Measurements from ENCODE around the gene MLNR. TPM values are rescaled to one million over a fixed set of nuclear protein-coding genes. Genes with fewer than 3 reads are reported as not detected.

MLNR gene
- not detected in 2 replicates for total RNA-seq

- DNase-seq (ENCODE audit: low spot score): peak; percentile 22
- H3K27ac Mint-ChIP-seq: no peak within 1 kb of the TSS
- no peaks in the 10 kb centered on the region for H3K36me3 Mint-ChIP-seq (ENCODE audit: low read depth)
- peaks cover 2% of the 10 kb centered on the region for H3K4me1 Mint-ChIP-seq (ENCODE audit: low read depth)
- H3K27me3 Mint-ChIP-seq (ENCODE audit: low read depth): peaks cover 65% of the 10 kb centered on the region
- peak within 1 kb of the TSS; percentile 65 for H3K4me3 Mint-ChIP-seq (ENCODE audit: low read depth)
- intact Hi-C loops (cut with micrococcal nuclease): no loop called here
- no peaks in the 10 kb centered on the region for H3K9me3 Mint-ChIP-seq
These were observed at the start of gene MLNR for GRCh38 chr13:49220036-49220855. TSS of gene MLNR (plus strand) at chr13:49220338. CDS start at chr13:49220338, 0 bp downstream.

DNA sequence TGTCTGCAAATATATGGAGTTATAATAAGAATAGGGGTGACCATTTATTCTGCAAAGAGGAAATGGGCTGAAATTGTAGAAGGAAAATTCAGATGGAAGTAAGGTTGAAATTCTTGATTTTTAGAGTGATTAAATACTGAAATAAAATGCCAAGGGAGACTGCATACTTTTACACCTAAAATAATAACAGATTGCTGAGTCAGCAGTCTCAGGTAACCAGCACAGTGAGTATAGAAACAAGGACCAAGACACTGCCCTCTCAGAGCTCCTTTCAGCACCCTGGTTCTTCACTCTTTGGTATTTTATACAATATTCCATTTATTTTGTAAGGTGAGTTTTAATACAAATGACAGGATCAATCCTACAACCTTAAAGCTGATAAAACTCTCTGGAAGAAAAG lies 48.8 kb upstream of the MLNR start:
- Mint-ChIP-seq H3K27me3 (ENCODE audit: low read depth) (no peaks in the 10 kb centered on the region), H3K4me1 (ENCODE audit: low read depth) (no peaks in the 10 kb centered on the region), H3K36me3 (ENCODE audit: low read depth) (peaks cover 53% of the 10 kb centered on the region), H3K27ac (no peak overlapping the region), H3K4me3 (ENCODE audit: low read depth) (no peak overlapping the region), H3K9me3 (no peaks in the 10 kb centered on the region)
- no peak for DNase-seq (ENCODE audit: low spot score)
- intact Hi-C loops (cut with micrococcal nuclease): no loop called here

DNA sequence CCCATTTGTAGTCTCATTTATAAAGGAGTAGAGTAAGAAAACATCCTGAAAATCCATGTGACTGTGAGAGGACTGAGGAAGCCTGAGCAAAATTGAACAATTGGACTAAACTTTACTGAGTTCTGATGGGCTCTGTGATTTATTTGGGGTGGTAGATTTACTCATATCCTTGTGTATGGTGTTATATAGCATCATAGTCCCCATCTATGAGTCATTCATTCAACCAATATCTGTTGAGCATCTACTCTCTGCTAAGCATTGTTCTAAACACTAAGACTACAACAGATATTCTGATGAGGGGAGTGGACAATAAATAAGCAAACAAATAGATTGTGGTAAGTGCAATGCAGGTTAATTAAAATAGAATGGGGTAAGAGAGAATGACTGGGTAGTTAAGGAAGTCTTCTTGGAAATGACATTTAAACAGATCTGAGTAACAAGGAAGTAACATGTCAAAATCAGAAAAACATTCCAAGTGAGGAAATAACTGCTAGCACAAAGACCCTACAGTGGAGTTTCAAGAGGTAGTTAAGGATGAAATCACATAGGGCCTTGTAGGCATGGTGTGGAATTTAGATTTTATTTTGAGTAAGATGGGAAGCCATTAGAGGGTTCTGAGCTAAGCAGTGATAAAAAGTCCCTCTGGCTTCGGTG lies 36.3 kb upstream of the MLNR start:
- no peaks in the 10 kb centered on the region for H3K27me3 Mint-ChIP-seq (ENCODE audit: low read depth)
- no peaks in the 10 kb centered on the region for H3K9me3 Mint-ChIP-seq
- no peak overlapping the region for H3K27ac Mint-ChIP-seq
- no peak for DNase-seq (ENCODE audit: low spot score)
- H3K4me1 Mint-ChIP-seq (ENCODE audit: low read depth): peaks cover 6% of the 10 kb centered on the region
- no peak overlapping the region for H3K4me3 Mint-ChIP-seq (ENCODE audit: low read depth)
- intact Hi-C loops (cut with micrococcal nuclease): no loop called here
- peaks cover 54% of the 10 kb centered on the region for H3K36me3 Mint-ChIP-seq (ENCODE audit: low read depth)

DNA sequence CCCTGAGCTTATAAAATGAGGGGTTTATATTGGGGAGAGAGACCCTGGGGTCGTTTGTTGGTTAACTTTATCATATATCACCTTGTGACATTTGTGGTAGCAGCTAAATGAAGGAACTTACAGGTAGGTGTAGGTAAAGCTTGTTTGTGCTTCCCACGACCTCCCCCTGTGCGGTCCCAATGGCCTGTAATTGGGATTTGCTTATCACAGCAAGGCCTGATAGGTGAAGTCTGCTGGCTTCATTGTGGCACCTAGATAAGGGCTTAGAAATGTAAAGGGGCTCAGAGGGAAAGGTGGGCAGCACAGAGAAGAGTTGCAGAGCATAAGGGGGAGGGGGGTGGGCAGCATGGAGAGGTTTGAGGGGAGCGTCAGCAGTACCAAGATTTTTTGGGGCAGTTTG lies 35.5 kb upstream of the MLNR start:
- intact Hi-C loops (cut with micrococcal nuclease): no loop called here

DNA sequence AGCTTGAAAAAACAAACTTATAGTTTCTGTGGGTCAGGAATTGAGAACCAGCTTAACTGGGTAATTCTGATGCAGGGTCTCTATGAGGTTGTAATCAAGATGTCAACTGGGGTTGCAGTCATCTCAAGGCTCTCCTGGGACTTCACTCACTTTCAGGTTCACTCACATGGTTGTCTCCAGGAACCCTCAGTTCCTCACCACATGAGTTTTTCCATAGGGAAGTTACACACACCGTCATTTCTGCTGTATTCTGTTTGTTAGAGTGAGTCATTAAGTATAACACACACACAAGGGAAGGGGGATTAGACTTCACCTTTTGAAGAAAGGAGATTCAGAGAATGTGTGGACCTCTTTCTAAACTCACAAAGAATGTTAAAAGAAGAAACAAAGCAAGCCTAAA lies 34.9 kb upstream of the MLNR start:
- Mint-ChIP-seq H3K27me3 (ENCODE audit: low read depth) (no peaks in the 10 kb centered on the region), H3K27ac (no peak overlapping the region), H3K4me3 (ENCODE audit: low read depth) (no peak overlapping the region), H3K36me3 (ENCODE audit: low read depth) (peaks cover 50% of the 10 kb centered on the region), H3K9me3 (no peaks in the 10 kb centered on the region), H3K4me1 (ENCODE audit: low read depth) (peaks cover 6% of the 10 kb centered on the region)
- intact Hi-C loops (cut with micrococcal nuclease): no loop called here
- no peak for DNase-seq (ENCODE audit: low spot score)

More for the DNA sequence above, 35.5 kb upstream of the MLNR start:
- Mint-ChIP-seq H3K4me1 (ENCODE audit: low read depth) (peaks cover 6% of the 10 kb centered on the region), H3K27ac (no peak overlapping the region), H3K4me3 (ENCODE audit: low read depth) (no peak overlapping the region), H3K27me3 (ENCODE audit: low read depth) (no peaks in the 10 kb centered on the region), H3K9me3 (no peaks in the 10 kb centered on the region), H3K36me3 (ENCODE audit: low read depth) (peaks cover 54% of the 10 kb centered on the region)
- DNase-seq (ENCODE audit: low spot score): no peak

DNA sequence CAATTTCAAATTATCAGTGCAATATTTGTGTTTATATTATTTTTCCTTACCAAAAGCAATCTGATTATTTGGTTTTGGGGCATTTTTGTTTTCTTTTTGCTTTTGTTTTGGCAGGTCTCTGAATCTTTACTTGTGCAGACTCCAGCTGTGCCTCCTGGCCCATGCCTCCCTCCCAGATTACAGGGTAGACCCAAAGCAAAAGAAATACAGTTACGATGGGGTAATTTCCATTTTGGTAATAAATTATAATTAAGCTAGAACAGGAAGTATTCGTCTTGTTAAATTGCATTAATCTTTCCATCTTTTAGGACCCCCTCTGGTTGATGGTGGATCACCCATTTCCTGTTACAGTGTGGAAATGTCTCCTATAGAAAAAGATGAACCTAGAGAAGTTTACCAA lies 29.2 kb upstream of the MLNR start:
- H3K27ac Mint-ChIP-seq: no peak overlapping the region
- H3K4me1 Mint-ChIP-seq (ENCODE audit: low read depth): peaks cover 2% of the 10 kb centered on the region
- no peak overlapping the region for H3K4me3 Mint-ChIP-seq (ENCODE audit: low read depth)
- no peaks in the 10 kb centered on the region for H3K9me3 Mint-ChIP-seq
- no peaks in the 10 kb centered on the region for H3K27me3 Mint-ChIP-seq (ENCODE audit: low read depth)
- peaks cover 51% of the 10 kb centered on the region for H3K36me3 Mint-ChIP-seq (ENCODE audit: low read depth)
- intact Hi-C loops (cut with micrococcal nuclease): no loop called here
- DNase-seq (ENCODE audit: low spot score): no peak

- H3K4me1 Mint-ChIP-seq (ENCODE audit: low read depth): no peaks in the 10 kb centered on the region
- no peak for DNase-seq (ENCODE audit: low spot score)
- intact Hi-C loops (cut with micrococcal nuclease): no loop called here
- H3K36me3 Mint-ChIP-seq (ENCODE audit: low read depth): peaks cover 45% of the 10 kb centered on the region
- H3K4me3 Mint-ChIP-seq (ENCODE audit: low read depth): no peak overlapping the region
- no peaks in the 10 kb centered on the region for H3K9me3 Mint-ChIP-seq
- H3K27me3 Mint-ChIP-seq (ENCODE audit: low read depth): no peaks in the 10 kb centered on the region
- H3K27ac Mint-ChIP-seq: no peak overlapping the region
These were observed 13.5 kb upstream of the MLNR start for GRCh38 chr13:49206641-49207040.

DNA sequence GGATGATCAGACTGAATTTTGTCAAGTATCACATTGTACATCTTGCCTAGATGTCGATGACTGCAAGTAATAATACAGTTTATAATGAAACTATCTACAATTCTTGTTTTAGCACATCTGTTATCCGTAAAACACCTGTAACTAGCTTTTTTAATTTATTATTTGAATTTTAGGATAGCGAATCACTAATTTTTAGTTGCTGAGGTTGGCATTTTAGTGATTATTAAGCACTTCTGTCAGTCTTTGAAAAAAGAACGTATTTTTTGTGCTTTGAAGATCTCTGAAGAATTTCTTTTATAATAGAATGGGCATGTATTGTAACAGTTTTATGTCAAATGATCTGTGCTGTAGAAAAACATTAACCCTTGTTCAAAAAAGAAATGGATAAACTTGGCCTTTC lies 11.5 kb upstream of the MLNR start:
- Mint-ChIP-seq H3K36me3 (ENCODE audit: low read depth) (peaks cover 35% of the 10 kb centered on the region), H3K4me3 (ENCODE audit: low read depth) (no peak overlapping the region), H3K27me3 (ENCODE audit: low read depth) (no peaks in the 10 kb centered on the region), H3K4me1 (ENCODE audit: low read depth) (no peaks in the 10 kb centered on the region), H3K9me3 (no peaks in the 10 kb centered on the region), H3K27ac (no peak overlapping the region)
- DNase-seq (ENCODE audit: low spot score): no peak
- intact Hi-C loops (cut with micrococcal nuclease): no loop called here

DNA sequence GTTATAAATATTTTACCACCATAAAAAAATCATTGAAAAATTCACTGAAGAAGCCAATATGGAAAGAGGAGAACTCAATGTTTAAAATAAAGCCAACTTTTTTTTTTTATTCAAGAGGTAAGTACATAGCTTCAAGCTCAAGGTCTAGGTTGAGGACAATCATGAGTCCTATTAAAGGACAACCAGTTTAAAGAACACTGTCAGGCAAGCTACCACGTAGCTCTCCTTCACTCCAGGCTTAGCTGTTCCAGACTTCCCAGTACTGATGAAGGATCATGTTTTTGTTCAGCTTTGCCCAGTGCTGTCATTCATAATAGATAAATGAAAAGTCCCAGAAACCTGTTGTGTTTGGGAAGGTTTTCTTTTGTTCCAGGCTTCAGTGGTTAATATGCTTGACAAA lies 10.0 kb upstream of the MLNR start:
- intact Hi-C loops (cut with micrococcal nuclease): no loop called here
- H3K27me3 Mint-ChIP-seq (ENCODE audit: low read depth): no peaks in the 10 kb centered on the region
- H3K27ac Mint-ChIP-seq: no peak overlapping the region
- no peak for DNase-seq (ENCODE audit: low spot score)
- H3K36me3 Mint-ChIP-seq (ENCODE audit: low read depth): peaks cover 23% of the 10 kb centered on the region
- H3K4me3 Mint-ChIP-seq (ENCODE audit: low read depth): no peak overlapping the region
- H3K4me1 Mint-ChIP-seq (ENCODE audit: low read depth): peaks cover 9% of the 10 kb centered on the region
- no peaks in the 10 kb centered on the region for H3K9me3 Mint-ChIP-seq

- no peak for DNase-seq (ENCODE audit: low spot score)
- Mint-ChIP-seq H3K27ac (no peak overlapping the region), H3K36me3 (ENCODE audit: low read depth) (peaks cover 21% of the 10 kb centered on the region), H3K9me3 (no peaks in the 10 kb centered on the region), H3K27me3 (ENCODE audit: low read depth) (no peaks in the 10 kb centered on the region), H3K4me3 (ENCODE audit: low read depth) (no peak overlapping the region), H3K4me1 (ENCODE audit: low read depth) (peaks cover 10% of the 10 kb centered on the region)
- intact Hi-C loops (cut with micrococcal nuclease): no loop called here
These were observed 9.5 kb upstream of the MLNR start for GRCh38 chr13:49210669-49211068.

DNA sequence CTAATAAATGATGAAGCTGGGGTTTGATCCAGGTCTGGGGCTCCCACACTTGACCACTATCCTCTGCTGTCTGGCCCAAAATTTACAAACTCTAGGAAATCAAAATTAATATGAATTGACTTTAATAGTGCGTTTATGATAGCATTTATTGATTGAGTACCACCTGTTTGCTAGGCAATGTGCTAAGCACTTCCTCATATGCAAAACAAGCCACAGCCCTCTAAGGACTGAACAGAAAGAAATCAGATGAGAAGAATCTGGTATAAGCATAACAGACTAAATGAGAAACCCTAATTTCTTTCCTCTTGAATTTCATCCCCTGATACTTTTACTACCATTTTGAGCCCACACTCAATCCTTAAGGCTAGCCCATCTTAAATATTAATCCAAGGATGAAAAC lies 6.6 kb upstream of the MLNR start:
- Mint-ChIP-seq H3K27me3 (ENCODE audit: low read depth) (peaks cover 13% of the 10 kb centered on the region), H3K4me1 (ENCODE audit: low read depth) (peaks cover 10% of the 10 kb centered on the region), H3K27ac (no peak overlapping the region), H3K9me3 (no peaks in the 10 kb centered on the region), H3K36me3 (ENCODE audit: low read depth) (peaks cover 6% of the 10 kb centered on the region), H3K4me3 (ENCODE audit: low read depth) (no peak overlapping the region)
- no peak for DNase-seq (ENCODE audit: low spot score)
- intact Hi-C loops (cut with micrococcal nuclease): no loop called here

DNA sequence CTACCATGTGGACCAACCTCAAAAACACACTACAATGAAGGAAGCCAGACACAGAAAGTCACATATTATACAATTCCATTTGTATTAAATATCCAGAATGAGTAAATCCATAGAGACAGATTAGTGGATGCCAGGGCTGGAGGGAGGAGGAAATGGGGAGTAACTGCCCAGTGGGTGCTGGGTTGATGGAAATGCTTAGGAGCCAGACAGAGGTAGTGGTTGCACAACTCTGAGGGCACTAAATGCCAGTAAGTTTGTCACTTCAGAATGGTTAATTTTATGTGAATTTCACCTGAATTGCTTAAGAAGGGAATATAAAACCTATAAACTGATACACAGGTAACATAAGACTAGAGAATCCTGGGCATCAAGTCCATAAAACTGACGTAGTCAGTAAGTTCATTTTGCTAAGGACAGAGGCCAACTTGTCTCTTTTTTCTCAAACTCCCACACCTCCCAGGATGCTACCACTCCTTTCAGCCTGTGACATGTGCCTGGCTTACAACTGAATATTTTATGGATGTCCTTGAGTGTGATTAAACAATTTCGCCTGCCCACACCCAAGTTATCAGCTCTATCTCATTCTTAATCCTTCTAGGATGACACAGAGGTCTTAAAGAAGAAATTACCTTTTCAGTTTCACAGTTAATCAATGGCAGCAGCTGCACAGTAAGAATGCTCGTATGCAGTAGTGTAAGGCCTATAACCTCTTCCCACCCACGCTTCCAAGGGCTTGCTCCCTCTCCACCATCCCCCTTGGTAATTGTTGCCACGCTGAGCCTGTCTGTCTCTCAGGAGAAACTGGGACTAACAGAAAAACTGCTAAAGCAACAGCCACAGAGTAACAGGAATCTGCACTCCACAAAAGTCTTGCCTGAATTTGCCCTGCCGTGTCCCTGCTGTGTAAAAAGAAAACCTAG lies 5.9 kb upstream of the MLNR start:
- DNase-seq (ENCODE audit: low spot score): no peak
- H3K9me3 Mint-ChIP-seq: no peaks in the 10 kb centered on the region
- H3K36me3 Mint-ChIP-seq (ENCODE audit: low read depth): peaks cover 6% of the 10 kb centered on the region
- H3K27me3 Mint-ChIP-seq (ENCODE audit: low read depth): peaks cover 20% of the 10 kb centered on the region
- H3K27ac Mint-ChIP-seq: no peak overlapping the region
- peaks cover 10% of the 10 kb centered on the region for H3K4me1 Mint-ChIP-seq (ENCODE audit: low read depth)
- H3K4me3 Mint-ChIP-seq (ENCODE audit: low read depth): no peak overlapping the region
- intact Hi-C loops (cut with micrococcal nuclease): no loop called here
